Esophagus muscularis mucosa (tissue), 4 donors: ENCODE results near the gene SCTR.

Experiments
- EP300 ChIP-seq: sonication (generic); formaldehyde crosslinking; IDR thresholded peaks from one replicate; pipeline ENCODE4 v1.6.1; 2017; ENCODE audit warnings: antibody characterized with exemption
- POLR2A ChIP-seq: fragments of 450-650 bp; IDR thresholded peaks from one replicate; pipeline ENCODE4 v1.6.1; 2017; ENCODE audit warnings: antibody characterized with exemption, moderate library complexity, mild to moderate bottlenecking, low read depth
- POLR2AphosphoS5 ChIP-seq, 2 donors: sonication (generic); formaldehyde crosslinking; IDR thresholded peaks; one replicate each; pipeline ENCODE4 v1.6.1; 2017; ENCODE audit warnings: antibody characterized with exemption in 2 of 2
- TF ChIP-seq, protein P1 (sequence below), 3 experiments: fragments of 200-600 bp in 2 of 3; fragments of 450-650 bp in 1 of 3; sonication (generic) in 2 of 3; IDR thresholded peaks; one replicate each; pipeline ENCODE4 v1.5.1; 2017 to 2019; ENCODE audit warnings: antibody characterized with exemption in 3 of 3, mild to moderate bottlenecking in 2 of 3, moderate library complexity in 1 of 3

DNA sequence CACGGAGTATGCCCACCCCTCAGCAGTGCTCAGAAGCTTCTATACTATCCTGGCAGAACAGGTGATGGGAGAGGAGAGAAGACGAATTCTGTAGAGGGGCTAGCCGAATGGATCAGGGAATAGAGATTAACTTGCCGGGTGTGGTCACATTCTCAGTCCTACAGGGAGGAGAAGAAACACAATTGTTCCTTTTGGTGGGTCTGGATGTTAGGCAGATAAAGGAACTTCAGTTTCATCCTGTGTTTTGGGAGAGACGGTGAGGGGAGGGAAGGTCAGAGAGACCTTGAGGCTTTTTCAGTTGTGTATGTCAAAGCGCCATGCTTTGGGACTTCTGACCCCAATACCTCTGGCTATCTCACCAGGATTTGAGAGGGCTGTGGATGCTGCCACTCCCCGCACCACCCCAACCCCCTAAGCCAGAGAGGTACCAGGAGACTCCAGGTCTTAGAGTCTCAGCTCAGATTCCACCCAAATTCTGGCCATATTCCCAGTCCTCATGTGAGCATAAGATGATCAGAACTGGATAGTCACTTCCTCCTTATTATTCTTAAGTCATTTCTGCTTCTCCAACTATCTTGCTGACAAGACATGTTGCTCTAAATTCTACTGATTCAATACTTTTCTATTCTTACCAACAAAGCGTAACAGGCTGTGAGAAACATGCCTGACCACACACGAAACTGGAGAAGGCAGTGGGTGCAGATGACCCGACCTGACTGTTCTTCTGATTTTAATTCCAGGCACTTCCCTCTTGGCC, 94.9 kb downstream of the SCTR start:
- TF ChIP-seq, protein P1, sequence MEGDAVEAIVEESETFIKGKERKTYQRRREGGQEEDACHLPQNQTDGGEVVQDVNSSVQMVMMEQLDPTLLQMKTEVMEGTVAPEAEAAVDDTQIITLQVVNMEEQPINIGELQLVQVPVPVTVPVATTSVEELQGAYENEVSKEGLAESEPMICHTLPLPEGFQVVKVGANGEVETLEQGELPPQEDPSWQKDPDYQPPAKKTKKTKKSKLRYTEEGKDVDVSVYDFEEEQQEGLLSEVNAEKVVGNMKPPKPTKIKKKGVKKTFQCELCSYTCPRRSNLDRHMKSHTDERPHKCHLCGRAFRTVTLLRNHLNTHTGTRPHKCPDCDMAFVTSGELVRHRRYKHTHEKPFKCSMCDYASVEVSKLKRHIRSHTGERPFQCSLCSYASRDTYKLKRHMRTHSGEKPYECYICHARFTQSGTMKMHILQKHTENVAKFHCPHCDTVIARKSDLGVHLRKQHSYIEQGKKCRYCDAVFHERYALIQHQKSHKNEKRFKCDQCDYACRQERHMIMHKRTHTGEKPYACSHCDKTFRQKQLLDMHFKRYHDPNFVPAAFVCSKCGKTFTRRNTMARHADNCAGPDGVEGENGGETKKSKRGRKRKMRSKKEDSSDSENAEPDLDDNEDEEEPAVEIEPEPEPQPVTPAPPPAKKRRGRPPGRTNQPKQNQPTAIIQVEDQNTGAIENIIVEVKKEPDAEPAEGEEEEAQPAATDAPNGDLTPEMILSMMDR (IDR thresholded peaks at IDR 0.05) = no peak
- TF ChIP-seq POLR2A (no peak), EP300 (no peak), POLR2AphosphoS5 (IDR thresholded peaks at IDR 0.05) (no peak)
